Retinal pigment epithelial cell (primary cell): ENCODE results near the gene FFAR1.

Source experiments
- DNase-seq: peaks from one replicate; pipeline ENCODE4 v3.0.0-alpha.2; 2010; ENCODE audit warnings: low read depth
- H3K4me3 ChIP-seq: 2 replicates; pipeline ENCODE4 v1.5.1; 2011; ENCODE audit warnings: mild to moderate bottlenecking, low read length, control low read depth, moderate library complexity
- TF ChIP-seq, protein P1 (sequence below): conservative IDR thresholded peaks from 2 replicates; pipeline ENCODE4 v1.5.1; 2011; ENCODE audit warnings: low read depth, low read length, control low read depth, inconsistent platforms

The FFAR1 gene

DNA sequence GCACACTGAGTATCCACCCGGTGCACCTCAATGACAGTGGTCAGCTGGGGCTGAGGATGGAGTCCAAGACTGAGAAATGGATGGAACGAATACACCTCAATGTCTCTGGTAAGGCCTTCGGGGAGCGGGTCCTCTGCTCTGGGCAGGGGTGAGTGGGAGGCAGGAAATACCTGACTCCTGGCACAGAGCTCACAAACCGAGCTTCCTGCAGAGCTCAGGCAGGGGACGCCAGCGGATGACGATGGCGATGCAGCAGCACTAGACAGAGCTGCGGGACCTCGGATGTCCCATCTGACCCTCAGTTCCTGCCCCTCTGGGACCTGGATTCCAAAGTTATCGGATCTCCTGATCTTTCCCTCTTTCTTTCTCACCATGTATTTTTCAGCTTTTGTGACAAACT lies 14.9 kb upstream of the FFAR1 start:
- H3K4me3 ChIP-seq = no peak overlapping the region
- DNase-seq = no peak

DNA sequence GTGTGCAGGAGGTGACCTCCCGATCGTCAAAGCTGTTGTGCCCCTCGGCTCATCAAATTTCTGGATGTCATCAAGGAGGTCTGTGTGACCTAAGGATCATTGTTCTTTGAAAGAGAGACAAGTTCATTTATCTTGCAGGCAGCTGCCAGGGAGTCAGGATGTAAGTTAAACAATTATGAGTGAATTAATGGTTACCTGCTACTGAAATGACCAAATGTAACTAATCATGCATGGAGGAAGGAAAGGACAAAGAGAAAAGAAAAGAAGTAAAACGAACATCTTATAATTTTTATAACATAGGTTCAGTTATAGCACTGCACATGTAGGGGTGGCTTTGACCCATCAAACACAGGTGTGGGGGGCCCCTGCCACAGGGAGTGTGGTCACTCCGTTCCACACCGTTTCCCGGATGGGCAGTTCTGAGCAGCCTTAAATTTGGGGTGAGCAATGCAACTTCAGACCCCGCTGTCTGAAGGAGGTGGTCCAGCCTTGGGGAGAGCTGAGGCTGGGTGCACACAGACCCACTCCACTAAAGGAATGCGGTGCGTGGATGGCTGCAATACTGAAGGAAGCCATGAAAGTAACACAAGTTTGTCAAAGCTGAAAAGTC lies 13.5 kb upstream of the FFAR1 start:
- no peak for DNase-seq
- no peak overlapping the region for H3K4me3 ChIP-seq
- TF ChIP-seq, protein P1, sequence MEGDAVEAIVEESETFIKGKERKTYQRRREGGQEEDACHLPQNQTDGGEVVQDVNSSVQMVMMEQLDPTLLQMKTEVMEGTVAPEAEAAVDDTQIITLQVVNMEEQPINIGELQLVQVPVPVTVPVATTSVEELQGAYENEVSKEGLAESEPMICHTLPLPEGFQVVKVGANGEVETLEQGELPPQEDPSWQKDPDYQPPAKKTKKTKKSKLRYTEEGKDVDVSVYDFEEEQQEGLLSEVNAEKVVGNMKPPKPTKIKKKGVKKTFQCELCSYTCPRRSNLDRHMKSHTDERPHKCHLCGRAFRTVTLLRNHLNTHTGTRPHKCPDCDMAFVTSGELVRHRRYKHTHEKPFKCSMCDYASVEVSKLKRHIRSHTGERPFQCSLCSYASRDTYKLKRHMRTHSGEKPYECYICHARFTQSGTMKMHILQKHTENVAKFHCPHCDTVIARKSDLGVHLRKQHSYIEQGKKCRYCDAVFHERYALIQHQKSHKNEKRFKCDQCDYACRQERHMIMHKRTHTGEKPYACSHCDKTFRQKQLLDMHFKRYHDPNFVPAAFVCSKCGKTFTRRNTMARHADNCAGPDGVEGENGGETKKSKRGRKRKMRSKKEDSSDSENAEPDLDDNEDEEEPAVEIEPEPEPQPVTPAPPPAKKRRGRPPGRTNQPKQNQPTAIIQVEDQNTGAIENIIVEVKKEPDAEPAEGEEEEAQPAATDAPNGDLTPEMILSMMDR = no peak

More for the DNA sequence above, 14.9 kb upstream of the FFAR1 start:
- TF ChIP-seq, protein P1 = no peak

DNA sequence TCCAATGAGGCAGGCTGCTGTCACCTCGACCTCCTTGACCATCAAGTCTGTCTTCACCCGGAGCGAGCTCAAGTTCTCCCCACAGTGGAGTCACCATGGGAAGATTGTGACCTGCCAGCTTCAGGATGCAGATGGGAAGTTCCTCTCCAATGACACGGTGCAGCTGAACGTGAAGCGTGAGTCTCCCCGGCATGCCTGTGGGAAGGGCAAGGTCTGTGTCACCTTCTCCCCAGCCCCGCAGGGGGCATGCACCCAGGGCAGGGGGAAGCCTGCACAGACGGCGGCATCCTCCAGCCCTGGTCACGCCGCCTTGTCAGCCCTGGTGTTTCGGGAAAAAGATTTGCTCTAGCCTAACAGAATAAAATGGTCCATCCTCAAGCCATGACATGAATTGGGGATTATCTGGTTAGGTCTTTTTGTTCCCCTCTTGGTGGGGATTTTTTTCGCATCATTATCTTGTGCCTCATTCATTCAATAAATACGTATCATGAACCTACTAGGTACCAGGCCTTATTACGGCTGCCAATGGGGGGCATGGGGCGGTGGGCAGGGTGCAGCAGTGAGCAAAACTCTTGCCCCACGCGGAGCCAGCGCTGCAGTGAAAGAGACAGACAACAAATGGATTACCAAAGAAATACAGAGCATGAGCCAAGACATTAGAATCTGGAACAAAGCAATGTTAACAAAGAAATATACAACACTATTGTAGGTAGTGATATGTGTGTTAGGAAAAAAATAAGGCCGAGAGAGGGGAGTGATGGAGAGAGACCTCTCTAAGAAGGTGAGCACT lies 11.3 kb upstream of the FFAR1 start:
- DNase-seq = no peak
- no peak overlapping the region for H3K4me3 ChIP-seq
- TF ChIP-seq, protein P1 = no peak

DNA sequence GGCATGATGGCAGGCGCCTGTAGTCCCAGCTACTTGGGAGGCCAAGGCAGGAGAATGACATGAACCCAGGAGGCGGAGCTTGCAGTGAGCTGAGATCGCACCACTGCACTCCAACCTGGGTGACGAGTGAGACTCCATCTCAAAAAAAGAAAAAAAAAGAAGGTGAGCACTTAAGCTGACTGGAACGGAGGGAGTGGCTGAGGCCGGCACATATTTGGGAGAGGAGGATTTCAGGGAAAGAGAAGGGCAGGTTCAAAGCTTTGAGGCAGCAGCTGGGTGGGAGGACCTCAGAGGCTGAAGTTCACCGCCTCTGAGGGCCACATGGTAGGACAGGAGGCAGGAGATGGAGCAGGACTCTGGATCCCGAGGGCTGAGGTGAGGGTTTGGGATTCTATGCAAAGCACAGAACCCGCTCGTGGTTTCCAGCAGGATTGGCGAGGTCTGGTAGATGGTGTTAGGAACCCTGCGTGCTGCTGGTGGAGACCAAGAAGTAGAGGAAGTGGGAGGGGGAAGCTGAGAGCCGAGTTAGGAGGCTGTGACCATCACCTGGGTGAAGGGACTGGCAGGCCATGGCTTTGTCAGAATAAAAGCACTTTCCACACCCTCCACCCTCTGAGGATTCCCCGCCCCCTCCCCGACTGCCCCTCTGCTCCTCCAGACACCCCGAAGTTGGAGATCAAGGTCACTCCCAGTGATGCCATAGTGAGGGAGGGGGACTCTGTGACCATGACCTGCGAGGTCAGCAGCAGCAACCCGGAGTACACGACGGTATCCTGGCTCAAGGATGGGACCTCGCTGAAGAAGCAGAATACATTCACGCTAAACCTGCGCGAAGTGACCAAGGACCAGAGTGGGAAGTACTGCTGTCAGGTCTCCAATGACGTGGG lies 10.4 kb upstream of the FFAR1 start:
- DNase-seq = no peak
- TF ChIP-seq, protein P1 = no peak
- H3K4me3 ChIP-seq = no peak overlapping the region

DNA sequence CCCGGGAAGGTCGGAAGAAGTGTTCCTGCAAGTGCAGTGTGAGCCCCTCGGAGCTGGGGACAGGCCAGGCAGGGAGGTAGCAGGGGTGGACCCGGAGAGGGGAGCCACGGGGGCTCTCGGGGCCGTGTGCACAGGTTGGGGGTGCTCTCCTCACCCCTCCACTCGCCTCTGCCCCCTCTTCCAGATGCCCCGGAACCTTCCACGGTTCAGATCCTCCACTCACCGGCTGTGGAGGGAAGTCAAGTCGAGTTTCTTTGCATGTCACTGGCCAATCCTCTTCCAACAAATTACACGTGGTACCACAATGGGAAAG lies 9.8 kb upstream of the FFAR1 start:
- DNase-seq = no peak
- TF ChIP-seq, protein P1 = no peak
- H3K4me3 ChIP-seq = no peak overlapping the region

DNA sequence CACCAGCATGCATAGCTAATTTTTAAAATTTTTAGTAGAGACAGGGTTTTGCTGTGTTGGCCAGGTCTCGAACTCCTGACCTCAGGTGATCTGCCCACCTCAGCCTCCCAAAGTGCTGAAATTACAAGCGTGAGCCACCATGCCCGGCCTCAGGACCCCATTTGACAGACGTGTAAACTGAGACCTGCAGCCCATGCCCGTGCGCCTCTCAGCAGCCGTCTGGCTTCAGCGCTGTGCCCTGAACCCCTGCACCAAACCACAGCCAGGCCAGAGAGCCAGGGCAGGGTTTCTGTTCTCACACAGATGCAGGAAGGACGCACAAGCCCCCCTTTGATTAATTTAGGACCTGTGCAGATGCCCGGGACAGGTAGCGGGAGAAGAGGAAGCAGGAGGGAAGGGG lies 7.3 kb upstream of the FFAR1 start:
- no peak overlapping the region for H3K4me3 ChIP-seq
- TF ChIP-seq, protein P1 = no peak
- no peak for DNase-seq
